Cardiac muscle cell (in vitro differentiated cells and primary cell): ENCODE measurements around the gene FIG4. TPM values are rescaled to one million over a fixed set of nuclear protein-coding genes. Genes with fewer than 3 reads are reported as not detected.
"Not testable (repeated sequence)": the region's sequence is repeated elsewhere in the genome, so short reads cannot be mapped to it uniquely, and the experiment has no call there.

Experiments
- DNase-seq, 2 donors: peaks; one replicate each; pipeline versions ENCODE4 v3.0.0 to v3.0.0-alpha.2; 2010 to 2017; ENCODE audit warnings: low read depth in 1 of 2, low spot score in 1 of 2
- H3K27ac ChIP-seq: fragments of 200-600 bp; sonication (generic); 2 replicates; pipeline ENCODE4 v1.5.1; 2016
- H3K27me3 ChIP-seq: fragments of 200-600 bp; sonication (generic); 2 replicates; pipeline ENCODE4 v1.6.0; 2016; ENCODE audit warnings: control low read depth
- H3K36me3 ChIP-seq: fragments of 200-600 bp; sonication (generic); 2 replicates; pipeline ENCODE4 v1.5.1; 2016; ENCODE audit warnings: control low read depth
- H3K4me1 ChIP-seq: fragments of 200-600 bp; sonication (generic); 2 replicates; pipeline ENCODE4 v1.8.1; 2017; ENCODE audit warnings: low read depth, mild to moderate bottlenecking, mixed run types
- H3K4me3 ChIP-seq: fragments of 200-600 bp; sonication (generic); 2 replicates; pipeline ENCODE4 v1.5.1; 2016; ENCODE audit warnings: mild to moderate bottlenecking
- H3K9me3 ChIP-seq: fragments of 200-600 bp; sonication (generic); 2 replicates; pipeline ENCODE4 v1.5.1; 2017; ENCODE audit warnings: low read depth, mild to moderate bottlenecking, control low read depth
- CTCF ChIP-seq: IDR thresholded peaks from 2 replicates; pipeline ENCODE4 v1.5.1; 2012; ENCODE audit warnings: low read depth, mild to moderate bottlenecking, low read length
- polyA plus RNA-seq: library from polyadenylated mRNA; unstranded; fragments of >200 nt; fragmentation: Nextera tagmentation; extraction: Ambion mirVana; gene quantifications from 2 replicates; pipeline ENCODE4 v1.2.1, GENCODE V29; 2016
- total RNA-seq: library from RNA; depleted of rRNA; stranded (reverse); fragments of >200 nt; gene quantifications from 2 replicates; pipeline ENCODE4 v1.2.3, GENCODE V29; 2016

FIG4 gene
- total and polyA plus RNA-seq, 2 experiments from 2014 or later: 15.8 to 22.0 TPM

- Histone ChIP-seq H3K4me1 (peaks cover 12% of the 10 kb centered on the region), H3K27me3 (no peaks in the 10 kb centered on the region), H3K27ac (no peak overlapping the region), H3K9me3 (no peaks in the 10 kb centered on the region), H3K36me3 (no peaks in the 10 kb centered on the region), H3K4me3 (no peak overlapping the region)
- no peak for TF ChIP-seq CTCF
- peak in 1 of 2 donors; percentile 44 for DNase-seq
These were observed 52.6 kb downstream of the FIG4 start for GRCh38 chr6:109743739-109744138.

DNA sequence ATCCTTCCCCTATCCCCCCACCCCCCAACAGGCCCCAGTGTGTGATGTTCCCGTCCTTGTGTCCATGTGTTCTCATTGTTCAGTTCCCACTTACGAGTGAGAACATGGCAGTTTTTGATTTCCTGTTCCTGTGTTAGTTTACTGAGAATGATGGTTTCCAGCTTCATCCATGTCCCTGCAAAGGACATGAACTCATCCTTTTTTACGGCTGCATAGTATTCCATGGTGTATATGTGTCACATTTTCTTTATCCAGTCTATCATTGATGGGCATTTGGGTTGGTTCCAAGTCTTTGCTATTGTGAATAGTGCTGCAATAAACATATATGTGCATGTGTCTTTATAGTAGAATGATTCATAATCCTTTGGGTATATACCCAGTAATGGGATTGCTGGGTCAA lies 53.7 kb downstream of the FIG4 start:
- not testable (repeated sequence) for DNase-seq, H3K27ac ChIP-seq, H3K27me3 ChIP-seq, H3K4me3 ChIP-seq, H3K9me3 ChIP-seq, H3K36me3 ChIP-seq
- peaks cover 12% of the 10 kb centered on the region for H3K4me1 ChIP-seq

- H3K4me3 ChIP-seq: no peak overlapping the region
- H3K27me3 ChIP-seq: no peaks in the 10 kb centered on the region
- no peaks in the 10 kb centered on the region for H3K36me3 ChIP-seq
- no peak for DNase-seq
- H3K4me1 ChIP-seq: peaks cover 6% of the 10 kb centered on the region
- no peaks in the 10 kb centered on the region for H3K9me3 ChIP-seq
- no peak overlapping the region for H3K27ac ChIP-seq
- no peak for TF ChIP-seq CTCF
These were observed 56.1 kb downstream of the FIG4 start for GRCh38 chr6:109747221-109747620.

- TF ChIP-seq CTCF: no peak
- no peak for DNase-seq
These were observed 68.2 kb downstream of the FIG4 start for GRCh38 chr6:109759098-109759955.

DNA sequence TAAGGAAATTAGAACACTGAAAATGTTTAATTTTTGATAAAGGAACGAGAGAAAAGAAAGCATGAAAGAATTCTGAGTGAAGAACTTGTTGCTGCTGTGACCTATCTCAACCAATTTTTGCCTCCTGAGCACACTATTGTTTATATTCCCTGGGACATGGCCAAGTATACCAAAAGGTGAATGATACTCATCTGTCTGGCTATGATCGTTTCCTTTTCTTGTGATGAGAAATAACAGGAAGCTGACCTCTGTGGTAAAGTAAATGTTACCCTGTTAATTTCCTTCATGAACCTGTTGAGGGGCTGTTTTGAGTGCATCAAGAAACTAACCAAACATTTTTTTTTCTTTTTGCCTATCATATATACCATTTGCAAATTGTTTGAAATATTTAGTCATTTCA lies 69.1 kb downstream of the FIG4 start:
- H3K27me3 ChIP-seq: no peaks in the 10 kb centered on the region
- no peak overlapping the region for H3K4me3 ChIP-seq
- H3K36me3 ChIP-seq: peaks cover 3% of the 10 kb centered on the region
- no peak for TF ChIP-seq CTCF
- DNase-seq: no peak
- H3K9me3 ChIP-seq: no peaks in the 10 kb centered on the region
- H3K27ac ChIP-seq: no peak overlapping the region
- H3K4me1 ChIP-seq: no peaks in the 10 kb centered on the region

More at GRCh38 chr6:109759098-109759955, 68.2 kb downstream of the FIG4 start:
- H3K27me3 ChIP-seq: no peaks in the 10 kb centered on the region
- H3K9me3 ChIP-seq: no peaks in the 10 kb centered on the region
- H3K4me3 ChIP-seq: no peak overlapping the region
- no peak overlapping the region for H3K27ac ChIP-seq
- H3K4me1 ChIP-seq: no peaks in the 10 kb centered on the region
- no peaks in the 10 kb centered on the region for H3K36me3 ChIP-seq

GRCh38 chr6:109762166-109762565 lies 71.1 kb downstream of the FIG4 start:
- H3K9me3 ChIP-seq: no peaks in the 10 kb centered on the region
- TF ChIP-seq CTCF: no peak
- H3K36me3 ChIP-seq: peaks cover 7% of the 10 kb centered on the region
- no peak for DNase-seq
- no peaks in the 10 kb centered on the region for H3K4me1 ChIP-seq
- no peaks in the 10 kb centered on the region for H3K27me3 ChIP-seq
- no peak overlapping the region for H3K4me3 ChIP-seq
- no peak overlapping the region for H3K27ac ChIP-seq
